Activated T-cell treated with anti-CD3 and anti-CD28 coated beads, Interleukin-2, amount 50 U/mL, for 24 hours (primary cell): ENCODE results near the gene MLC1.

ENCODE experiments used
- DNase-seq: peaks from one replicate; pipeline ENCODE4 v3.0.0-alpha.2; 2020
- H3K27ac Mint-ChIP-seq: 2 replicates; pipeline ENCODE4 v1.8.0; 2020; ENCODE audit warnings: mild to moderate bottlenecking, mixed read lengths
- H3K27me3 Mint-ChIP-seq: 2 replicates; pipeline ENCODE4 v1.8.0; 2020; ENCODE audit warnings: mixed read lengths
- H3K36me3 Mint-ChIP-seq: 2 replicates; pipeline ENCODE4 v1.8.0; 2020; ENCODE audit warnings: low read depth, mixed read lengths
- H3K4me1 Mint-ChIP-seq: 2 replicates; pipeline ENCODE4 v1.8.0; 2020; ENCODE audit warnings: low read depth, mixed read lengths
- H3K4me3 Mint-ChIP-seq: 2 replicates; pipeline ENCODE4 v1.8.0; 2020; ENCODE audit warnings: mild to moderate bottlenecking, moderate library complexity, mixed read lengths
- H3K9me3 Mint-ChIP-seq: 2 replicates; pipeline ENCODE4 v1.8.0; 2020; ENCODE audit warnings: mixed read lengths

The MLC1 gene

GRCh38 chr22:50076646-50077535, 8.3 kb downstream of the MLC1 start:
- H3K4me3 Mint-ChIP-seq = no peak overlapping the region

GRCh38 chr22:50074551-50075530, 10.4 kb downstream of the MLC1 start:
- H3K27me3 Mint-ChIP-seq = no peaks in the 10 kb centered on the region
- DNase-seq = no peak
- no peaks in the 10 kb centered on the region for H3K36me3 Mint-ChIP-seq
- H3K9me3 Mint-ChIP-seq = no peaks in the 10 kb centered on the region
- no peaks in the 10 kb centered on the region for H3K4me1 Mint-ChIP-seq
- H3K27ac Mint-ChIP-seq = no peak overlapping the region
- H3K4me3 Mint-ChIP-seq = no peak overlapping the region

More at GRCh38 chr22:50076646-50077535, 8.3 kb downstream of the MLC1 start:
- no peak for DNase-seq
- Mint-ChIP-seq H3K4me1 (no peaks in the 10 kb centered on the region), H3K27me3 (no peaks in the 10 kb centered on the region), H3K9me3 (no peaks in the 10 kb centered on the region), H3K27ac (no peak overlapping the region), H3K36me3 (no peaks in the 10 kb centered on the region)

- no peaks in the 10 kb centered on the region for H3K4me1 Mint-ChIP-seq
- H3K27me3 Mint-ChIP-seq = no peaks in the 10 kb centered on the region
- H3K4me3 Mint-ChIP-seq = no peak overlapping the region
- no peaks in the 10 kb centered on the region for H3K36me3 Mint-ChIP-seq
- DNase-seq = no peak
- H3K9me3 Mint-ChIP-seq = no peaks in the 10 kb centered on the region
- H3K27ac Mint-ChIP-seq = no peak overlapping the region
Observed at GRCh38 chr22:50074056-50074455, 11.2 kb downstream of the MLC1 start.

GRCh38 chr22:50072714-50073538, 12.3 kb downstream of the MLC1 start:
- no peak overlapping the region for H3K27ac Mint-ChIP-seq
- DNase-seq = no peak
- H3K36me3 Mint-ChIP-seq = no peaks in the 10 kb centered on the region
- H3K4me1 Mint-ChIP-seq = no peaks in the 10 kb centered on the region
- no peaks in the 10 kb centered on the region for H3K27me3 Mint-ChIP-seq
- no peak overlapping the region for H3K4me3 Mint-ChIP-seq
- no peaks in the 10 kb centered on the region for H3K9me3 Mint-ChIP-seq

- DNase-seq = no peak
- Mint-ChIP-seq H3K36me3 (no peaks in the 10 kb centered on the region), H3K27me3 (no peaks in the 10 kb centered on the region), H3K4me1 (no peaks in the 10 kb centered on the region), H3K9me3 (no peaks in the 10 kb centered on the region), H3K4me3 (no peak overlapping the region), H3K27ac (no peak overlapping the region)
Observed at GRCh38 chr22:50072167-50072555, 13.1 kb downstream of the MLC1 start.

GRCh38 chr22:50071432-50072166, 13.6 kb downstream of the MLC1 start:
- Mint-ChIP-seq H3K9me3 (no peaks in the 10 kb centered on the region), H3K4me3 (no peak overlapping the region), H3K4me1 (no peaks in the 10 kb centered on the region), H3K36me3 (no peaks in the 10 kb centered on the region), H3K27me3 (no peaks in the 10 kb centered on the region), H3K27ac (no peak overlapping the region)
- no peak for DNase-seq

- no peaks in the 10 kb centered on the region for H3K4me1 Mint-ChIP-seq
Observed at GRCh38 chr22:50070366-50070765, 14.9 kb downstream of the MLC1 start.

GRCh38 chr22:50068096-50068495, 17.1 kb downstream of the MLC1 start:
- Mint-ChIP-seq H3K9me3 (no peaks in the 10 kb centered on the region), H3K4me3 (no peak overlapping the region), H3K27me3 (no peaks in the 10 kb centered on the region), H3K36me3 (no peaks in the 10 kb centered on the region), H3K4me1 (no peaks in the 10 kb centered on the region), H3K27ac (no peak overlapping the region)
- no peak for DNase-seq

More at GRCh38 chr22:50070366-50070765, 14.9 kb downstream of the MLC1 start:
- H3K36me3 Mint-ChIP-seq = no peaks in the 10 kb centered on the region
- H3K27ac Mint-ChIP-seq = no peak overlapping the region
- DNase-seq = no peak
- H3K4me3 Mint-ChIP-seq = no peak overlapping the region
- H3K9me3 Mint-ChIP-seq = no peaks in the 10 kb centered on the region
- H3K27me3 Mint-ChIP-seq = no peaks in the 10 kb centered on the region

- Mint-ChIP-seq H3K4me1 (no peaks in the 10 kb centered on the region), H3K36me3 (no peaks in the 10 kb centered on the region), H3K4me3 (no peak overlapping the region), H3K27me3 (no peaks in the 10 kb centered on the region), H3K27ac (no peak overlapping the region), H3K9me3 (no peaks in the 10 kb centered on the region)
- no peak for DNase-seq
Observed at GRCh38 chr22:50067244-50067643, 18.0 kb downstream of the MLC1 start.

GRCh38 chr22:50064453-50064852, 20.8 kb downstream of the MLC1 start:
- Mint-ChIP-seq H3K9me3 (no peaks in the 10 kb centered on the region), H3K27ac (no peak overlapping the region), H3K4me3 (no peak overlapping the region), H3K36me3 (no peaks in the 10 kb centered on the region), H3K27me3 (peaks cover 19% of the 10 kb centered on the region), H3K4me1 (peaks cover 2% of the 10 kb centered on the region)
- no peak for DNase-seq

GRCh38 chr22:50063589-50064393, 21.4 kb downstream of the MLC1 start:
- peaks cover 26% of the 10 kb centered on the region for H3K27me3 Mint-ChIP-seq
- H3K4me3 Mint-ChIP-seq = no peak overlapping the region
- H3K27ac Mint-ChIP-seq = no peak overlapping the region
- no peaks in the 10 kb centered on the region for H3K36me3 Mint-ChIP-seq
- peaks cover 3% of the 10 kb centered on the region for H3K4me1 Mint-ChIP-seq
- no peaks in the 10 kb centered on the region for H3K9me3 Mint-ChIP-seq
- DNase-seq = no peak

GRCh38 chr22:50062509-50063135, 22.6 kb downstream of the MLC1 start:
- H3K4me1 Mint-ChIP-seq = peaks cover 4% of the 10 kb centered on the region
- peaks cover 29% of the 10 kb centered on the region for H3K27me3 Mint-ChIP-seq
- H3K4me3 Mint-ChIP-seq = no peak overlapping the region
- no peaks in the 10 kb centered on the region for H3K36me3 Mint-ChIP-seq
- no peak overlapping the region for H3K27ac Mint-ChIP-seq
- H3K9me3 Mint-ChIP-seq = no peaks in the 10 kb centered on the region
- no peak for DNase-seq
